Lung (tissue), 12 donors: ENCODE measurements around the gene ADRM1. TPM values are rescaled to one million over a fixed set of nuclear protein-coding genes. Genes with fewer than 3 reads are reported as not detected.

Experiments used
- ATAC-seq: fragments of 200-7000 bp; cut with Tn5 transposase; one replicate; pipeline ENCODE4 v1.9.1; 2020; ENCODE audit warnings: moderate number of reproducible peaks; ENCODE audit not compliant: insufficient read depth, low FRiP score
- DNase-seq, 3 donors: peaks; one replicate each; pipeline ENCODE4 v3.0.0-alpha.2; 2013 to 2017
- H3K27ac ChIP-seq, 2 donors: one replicate each; pipeline ENCODE4 v1.5.1; 2013; ENCODE audit warnings: mild to moderate bottlenecking in 2 of 2, moderate library complexity in 2 of 2, control low read depth in 1 of 2, inconsistent platforms in 1 of 2, low read depth in 1 of 2, low read length in 1 of 2
- H3K27me3 ChIP-seq, 3 donors: one replicate each; pipeline ENCODE4 v1.5.1; 2013; ENCODE audit warnings: low read length in 2 of 3; ENCODE audit not compliant: control insufficient read depth in 3 of 3, insufficient read depth in 3 of 3
- H3K36me3 ChIP-seq, 4 donors: one replicate each; pipeline ENCODE4 v1.5.1; 2013; ENCODE audit warnings: low read length in 4 of 4, mild to moderate bottlenecking in 1 of 4, moderate library complexity in 1 of 4; ENCODE audit not compliant: control insufficient read depth in 4 of 4, insufficient read depth in 4 of 4
- H3K4me1 ChIP-seq, 5 donors: one replicate each; pipeline ENCODE4 v1.5.1; 2013; ENCODE audit warnings: low read length in 5 of 5, mild to moderate bottlenecking in 2 of 5, moderate library complexity in 1 of 5; ENCODE audit not compliant: control insufficient read depth in 5 of 5, insufficient read depth in 5 of 5
- H3K4me3 ChIP-seq: one replicate; pipeline ENCODE4 v1.5.1; 2013; ENCODE audit warnings: mild to moderate bottlenecking, control low read depth, moderate library complexity
- H3K9ac ChIP-seq, 2 donors: one replicate each; pipeline ENCODE4 v1.5.1; 2013; ENCODE audit warnings: low read length in 2 of 2, control low read depth in 1 of 2; ENCODE audit not compliant: insufficient read depth in 1 of 2
- H3K9me3 ChIP-seq, 4 donors: one replicate each; pipeline ENCODE4 v1.5.1; 2013; ENCODE audit warnings: low read length in 3 of 4, mild to moderate bottlenecking in 1 of 4, moderate library complexity in 1 of 4; ENCODE audit not compliant: control insufficient read depth in 4 of 4, insufficient read depth in 3 of 4
- CTCF ChIP-seq: IDR thresholded peaks from 2 replicates; pipeline ENCODE4 v1.5.1; 2012; ENCODE audit warnings: mild to moderate bottlenecking; ENCODE audit errors: control extremely low read depth, extremely low read depth
- WGBS, 2 donors: extraction: QIAGEN DNeasy Blood & Tissue Kit; methylation state at CpG; one replicate each; pipeline ENCODE4 v1.1.7; 2013; 5-methylcytosine and 5-hydroxymethylcytosine counted together
- polyA plus RNA-seq, 2 donors: library from polyadenylated mRNA; stranded (reverse); fragments of 200-250 nt; gene quantifications; one replicate each; pipeline ENCODE4 v1.2.1, GENCODE V29; 2013
- total RNA-seq, 2 donors: library from RNA; depleted of rRNA in 1 of 2; stranded (reverse); fragments of >200 nt in 1 of 2; gene quantifications; one replicate each; pipeline ENCODE4 v1.2.1, GENCODE V29; 2014 to 2021
- donor health status: control.
- donor health status: control.
- donor health status: Bipolar disorder and iron deficiency.
- donor health status: healthy.
- donor health status: DM: yes; HTN: yes; CAD: no.

Gene ADRM1
- total and polyA plus RNA-seq, 4 donors = 43.1 to 140 (median 106) TPM

- DNase-seq (peak; percentile 47 to 69 (median 61)), ATAC-seq (peak; percentile 63)
- no peak overlapping the region for H3K9ac ChIP-seq
- no peak for TF ChIP-seq CTCF
- H3K4me1 ChIP-seq = peaks cover 0 to 9% (median 6%) of the 10 kb centered on the region in 5 donors
- H3K27ac ChIP-seq = peak overlapping the region in 1 of 2 donors; percentile 84
- H3K9me3 ChIP-seq = no peaks in the 10 kb centered on the region
- H3K4me3 ChIP-seq = no peak overlapping the region
- no peaks in the 10 kb centered on the region for H3K27me3 ChIP-seq
- H3K36me3 ChIP-seq = peaks cover 0 to 55% (median 4%) of the 10 kb centered on the region in 4 donors
- WGBS, 2 donors = 71 to 85% methylated on average over 16 of the region's 16 CpGs
Observed at GRCh38 chr20:62350098-62350628, 47.4 kb downstream of the ADRM1 start.

GRCh38 chr20:62350629-62351422, 48.0 kb downstream of the ADRM1 start:
- Histone ChIP-seq H3K4me3 (no peak overlapping the region), H3K36me3 (peaks cover 0 to 51% (median 4%) of the 10 kb centered on the region in 4 donors), H3K9ac (no peak overlapping the region), H3K4me1 (peaks cover under 1 to 14% (median 13%) of the 10 kb centered on the region in 5 donors), H3K9me3 (no peaks in the 10 kb centered on the region), H3K27ac (peak overlapping the region in 1 of 2 donors; percentile 84), H3K27me3 (no peaks in the 10 kb centered on the region)
- no peak for TF ChIP-seq CTCF
- WGBS, 2 donors = 81 to 89% methylated on average over 23 of the region's 23 CpGs
- ATAC-seq (no peak), DNase-seq (no peak)

- 90 to 92% methylated on average over 57 to 60 of the region's 60 CpGs for WGBS, 2 donors
- peaks cover 5 to 22% (median 18%) of the 10 kb centered on the region in 5 donors for H3K4me1 ChIP-seq
- no peaks in the 10 kb centered on the region for H3K9me3 ChIP-seq
- peak overlapping the region; percentile 61 to 84 for H3K27ac ChIP-seq
- no peak for TF ChIP-seq CTCF
- ATAC-seq (no peak), DNase-seq (no peak)
- no peak overlapping the region for H3K9ac ChIP-seq
- H3K4me3 ChIP-seq = no peak overlapping the region
- H3K27me3 ChIP-seq = no peaks in the 10 kb centered on the region
- H3K36me3 ChIP-seq = peaks cover 0 to 46% (median 4%) of the 10 kb centered on the region in 4 donors
Observed at GRCh38 chr20:62351469-62352401, 48.9 kb downstream of the ADRM1 start.
